GM18505 (cell line): ENCODE data around the gene IFT88.

Experiments
- ATAC-seq: cut with Tn5 transposase; IDR thresholded peaks from one replicate; pipeline ENCODE4 v1.9.1; 2021; ENCODE audit not compliant: unreplicated experiment
- POLR2A ChIP-seq: IDR thresholded peaks from 4 replicates; pipeline ENCODE4 v1.6.1; 2011; ENCODE audit warnings: borderline replicate concordance; ENCODE audit not compliant: insufficient read depth, insufficient read length; ENCODE audit errors: extremely low read depth

IFT88 gene

DNA sequence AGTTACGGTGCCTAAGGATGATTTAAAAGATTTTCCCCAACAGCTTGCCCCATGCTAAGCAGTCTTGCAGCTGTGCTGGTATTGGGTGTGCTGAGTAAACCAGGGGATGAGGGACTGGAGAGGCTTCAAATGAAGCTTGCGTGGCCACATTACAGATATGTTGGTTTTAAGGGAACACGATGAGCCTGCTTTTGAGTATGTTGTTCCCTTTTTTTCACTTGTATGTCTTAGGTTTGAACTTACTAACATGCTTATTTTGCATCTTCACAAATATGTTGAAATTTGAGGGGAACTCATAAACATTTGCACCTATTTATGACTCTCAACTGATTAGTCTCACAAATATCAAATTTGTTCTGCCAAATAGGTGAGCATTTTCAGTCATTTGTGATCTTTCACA, 134.5 kb downstream of the IFT88 start:
- TF ChIP-seq POLR2A = no peak
- ATAC-seq = no peak

DNA sequence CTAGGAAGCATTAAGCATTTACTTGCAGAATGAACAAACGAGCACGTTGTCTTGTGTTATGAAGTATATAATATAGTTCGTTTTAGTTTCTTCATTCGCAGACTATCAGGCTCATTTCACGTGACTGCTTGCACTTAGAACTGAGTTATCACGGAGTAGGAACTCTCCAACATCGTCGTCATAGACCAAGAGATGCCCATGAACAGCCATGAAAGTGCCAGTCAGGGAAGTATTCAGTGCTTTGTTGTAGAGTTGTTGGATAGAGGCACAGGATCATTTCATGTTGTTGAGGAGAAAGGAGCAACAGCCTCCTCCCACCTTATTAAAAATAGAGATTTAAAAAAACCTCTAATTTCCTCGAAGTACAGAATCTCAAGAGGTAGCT, 135.6 kb downstream of the IFT88 start:
- TF ChIP-seq POLR2A = no peak
- ATAC-seq = no peak

DNA sequence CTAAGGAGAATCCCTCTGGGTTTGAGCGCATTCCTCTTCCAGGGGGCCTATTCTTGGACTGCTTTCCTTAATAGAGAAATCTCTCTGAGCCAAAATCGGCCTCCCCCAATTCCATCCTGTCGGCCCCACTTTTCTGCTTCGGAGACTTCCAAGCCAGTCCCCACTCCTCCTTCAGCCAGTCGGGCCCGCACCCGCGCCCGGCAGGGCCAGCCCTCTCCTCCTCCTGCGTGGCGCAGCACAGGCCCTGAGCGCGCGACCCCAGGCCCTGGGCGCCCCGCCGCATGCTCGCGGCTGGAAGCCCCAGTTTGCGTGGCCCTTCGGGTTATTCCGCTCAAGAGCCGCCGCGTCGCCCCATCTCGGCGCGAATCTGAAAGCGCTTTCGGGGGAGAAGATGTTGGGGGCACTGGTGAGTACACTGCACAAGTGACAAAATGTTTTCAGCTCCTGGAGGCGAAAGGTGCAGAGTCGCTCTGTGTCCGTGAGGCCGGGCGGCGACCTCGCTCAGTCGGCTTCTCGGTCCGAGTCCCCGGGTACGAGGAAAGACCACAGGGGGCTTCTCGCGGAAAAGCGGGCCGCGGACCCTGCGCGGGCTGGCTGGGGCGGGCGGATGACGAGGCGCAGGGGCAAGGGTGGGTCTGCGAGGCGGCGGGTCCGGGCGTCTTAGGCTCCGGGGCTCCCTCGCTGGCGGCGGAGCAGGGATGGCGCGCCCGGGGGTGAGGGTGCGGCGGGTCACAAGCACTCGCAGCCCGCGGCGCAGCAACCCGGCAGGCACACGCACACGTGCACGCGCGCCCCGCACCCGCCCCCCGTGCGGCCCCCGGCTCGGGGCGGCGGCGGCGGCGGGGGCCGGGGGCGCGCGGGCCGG, 136.2 kb downstream of the IFT88 start, which contains the start of gene IL17D:
TSS of gene IL17D (plus strand) at position 785 of the 865 bp plus-strand sequence. CDS start 303 bp downstream, outside the sequence.
- peak; percentile 37 for ATAC-seq
- no peak for TF ChIP-seq POLR2A

DNA sequence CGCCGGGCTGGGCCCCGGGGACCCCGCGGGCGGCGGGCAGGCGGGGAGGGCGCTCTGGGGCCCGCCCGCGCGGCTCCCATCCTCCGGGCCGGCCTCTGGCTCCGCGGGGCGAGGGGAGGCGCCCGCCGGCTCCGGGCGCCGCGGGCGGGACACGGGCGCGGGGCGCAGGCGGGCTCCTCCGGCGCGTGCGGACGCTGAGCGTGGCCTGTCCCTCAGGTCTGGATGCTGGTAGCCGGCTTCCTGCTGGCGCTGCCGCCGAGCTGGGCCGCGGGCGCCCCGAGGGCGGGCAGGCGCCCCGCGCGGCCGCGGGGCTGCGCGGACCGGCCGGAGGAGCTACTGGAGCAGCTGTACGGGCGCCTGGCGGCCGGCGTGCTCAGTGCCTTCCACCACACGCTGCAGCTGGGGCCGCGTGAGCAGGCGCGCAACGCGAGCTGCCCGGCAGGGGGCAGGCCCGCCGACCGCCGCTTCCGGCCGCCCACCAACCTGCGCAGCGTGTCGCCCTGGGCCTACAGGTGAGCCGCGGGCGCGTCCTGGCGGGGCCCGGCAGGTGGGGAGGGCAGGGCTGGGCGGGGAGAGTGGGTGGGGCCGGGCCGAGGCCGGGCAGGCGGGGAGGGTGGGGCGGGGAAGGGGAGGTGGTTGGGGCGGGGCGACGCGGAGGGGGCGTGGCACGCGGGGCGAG, 137.0 kb downstream of the IFT88 start:
- ATAC-seq = peak; percentile 93
- TF ChIP-seq POLR2A = no peak

DNA sequence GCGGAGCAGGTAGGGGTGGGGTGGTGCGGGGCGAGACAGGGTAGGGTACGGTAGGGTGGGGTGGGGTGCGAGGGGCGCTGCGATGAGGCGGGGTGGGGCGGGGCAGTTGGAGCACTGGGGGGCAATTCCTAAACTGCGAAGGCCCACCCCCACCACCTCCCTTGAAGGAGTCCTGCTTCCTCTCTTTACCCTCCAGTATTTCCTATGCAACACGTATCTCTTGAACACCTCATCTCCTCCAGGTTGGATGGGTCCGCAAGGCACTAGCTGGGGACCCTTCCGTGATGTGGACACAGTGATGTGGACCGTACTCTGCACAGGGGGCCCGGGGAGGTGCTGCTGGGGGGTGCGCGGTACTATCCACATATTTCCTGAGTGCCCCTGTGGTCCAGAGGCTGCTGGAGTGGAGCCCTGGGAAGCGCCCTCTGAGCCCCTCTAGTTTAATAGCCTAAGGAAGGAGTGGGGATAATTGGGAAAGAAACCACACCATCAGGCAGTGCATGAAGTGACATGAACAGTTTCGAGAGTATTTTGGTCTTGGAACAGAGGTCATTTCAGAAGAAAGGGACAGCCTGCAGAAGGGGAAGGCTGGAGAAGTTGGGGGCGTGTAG, 137.6 kb downstream of the IFT88 start:
- TF ChIP-seq POLR2A = no peak

DNA sequence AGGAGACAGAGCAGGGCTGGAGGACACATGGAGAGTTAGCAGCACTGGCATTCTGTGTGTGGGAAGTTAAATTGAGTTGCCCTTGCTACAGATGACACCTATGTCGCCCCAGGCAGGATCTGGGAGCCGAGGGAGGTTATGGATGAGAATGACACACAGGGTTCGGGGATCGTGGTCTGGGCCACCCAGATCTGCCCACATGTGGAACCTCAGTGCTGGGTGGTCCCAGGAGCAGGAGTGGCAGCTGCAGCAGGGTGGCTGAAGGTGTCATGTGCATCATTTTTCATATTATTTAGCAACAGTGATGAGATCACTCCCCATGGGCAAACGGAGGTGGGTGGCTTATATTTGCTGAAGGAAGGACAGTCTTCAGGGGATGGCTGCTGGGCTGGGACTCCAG, 139.7 kb downstream of the IFT88 start:
- no peak for ATAC-seq
- TF ChIP-seq POLR2A = no peak

More for the DNA sequence above, 137.6 kb downstream of the IFT88 start:
- no peak for ATAC-seq

DNA sequence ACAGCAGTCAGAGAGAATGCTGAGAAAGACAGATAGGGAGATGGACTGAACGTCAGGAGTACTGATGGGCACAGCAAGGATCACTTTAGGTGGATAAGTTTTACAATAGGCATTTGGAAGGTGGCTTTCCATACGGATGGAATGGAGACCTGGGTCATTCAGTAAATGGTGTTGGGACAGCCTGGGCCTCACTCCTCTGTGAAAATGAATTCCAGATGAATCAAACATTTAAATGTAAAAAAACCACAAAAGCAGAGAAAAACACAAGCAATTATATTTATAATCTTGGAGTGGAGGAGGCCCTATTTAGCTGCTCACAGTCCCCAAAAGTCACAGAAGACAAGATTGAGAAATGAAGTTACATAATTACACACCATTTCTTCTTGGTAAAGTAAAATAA, 141.3 kb downstream of the IFT88 start:
- ATAC-seq = no peak

DNA sequence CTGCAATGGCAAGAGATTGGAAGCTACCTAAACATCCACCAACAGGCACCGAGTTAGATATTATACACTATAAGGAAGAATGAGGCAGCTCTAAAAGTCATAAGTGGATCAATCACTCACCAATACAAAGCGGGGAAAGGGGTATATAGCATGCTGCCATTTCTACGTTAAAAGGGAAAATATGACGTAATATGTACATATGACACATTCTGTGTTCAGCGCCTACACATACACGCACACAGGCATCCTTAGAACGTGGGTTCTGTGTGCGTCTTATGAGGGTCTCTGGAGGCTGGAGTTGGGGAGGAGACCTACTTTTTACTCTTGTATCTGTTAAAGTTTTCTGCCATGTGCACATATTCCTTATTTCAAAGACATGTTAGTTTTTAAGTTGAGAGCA, 142.4 kb downstream of the IFT88 start:
- no peak for ATAC-seq
- TF ChIP-seq POLR2A = no peak

More for the DNA sequence above, 141.3 kb downstream of the IFT88 start:
- TF ChIP-seq POLR2A = no peak

DNA sequence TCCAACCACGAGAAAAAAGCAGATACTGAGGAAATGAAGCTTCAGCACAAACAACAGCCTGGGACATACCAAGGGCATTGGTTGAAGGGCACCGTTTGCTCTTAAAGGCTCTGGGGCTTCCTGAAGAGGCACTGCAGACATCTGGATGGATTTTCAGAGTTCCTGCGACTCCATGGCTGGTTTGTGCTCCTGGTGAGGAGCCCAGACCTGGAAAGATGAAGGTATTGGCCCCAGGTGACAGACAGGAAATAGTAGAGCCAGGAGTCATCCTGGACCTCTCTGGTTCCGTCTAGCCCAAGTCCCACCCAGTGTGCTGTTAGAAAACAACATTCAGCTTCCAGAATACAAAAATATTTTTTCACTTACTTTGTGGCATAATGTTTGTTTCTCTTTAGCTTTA, 142.8 kb downstream of the IFT88 start:
- ATAC-seq = no peak
- TF ChIP-seq POLR2A = no peak

DNA sequence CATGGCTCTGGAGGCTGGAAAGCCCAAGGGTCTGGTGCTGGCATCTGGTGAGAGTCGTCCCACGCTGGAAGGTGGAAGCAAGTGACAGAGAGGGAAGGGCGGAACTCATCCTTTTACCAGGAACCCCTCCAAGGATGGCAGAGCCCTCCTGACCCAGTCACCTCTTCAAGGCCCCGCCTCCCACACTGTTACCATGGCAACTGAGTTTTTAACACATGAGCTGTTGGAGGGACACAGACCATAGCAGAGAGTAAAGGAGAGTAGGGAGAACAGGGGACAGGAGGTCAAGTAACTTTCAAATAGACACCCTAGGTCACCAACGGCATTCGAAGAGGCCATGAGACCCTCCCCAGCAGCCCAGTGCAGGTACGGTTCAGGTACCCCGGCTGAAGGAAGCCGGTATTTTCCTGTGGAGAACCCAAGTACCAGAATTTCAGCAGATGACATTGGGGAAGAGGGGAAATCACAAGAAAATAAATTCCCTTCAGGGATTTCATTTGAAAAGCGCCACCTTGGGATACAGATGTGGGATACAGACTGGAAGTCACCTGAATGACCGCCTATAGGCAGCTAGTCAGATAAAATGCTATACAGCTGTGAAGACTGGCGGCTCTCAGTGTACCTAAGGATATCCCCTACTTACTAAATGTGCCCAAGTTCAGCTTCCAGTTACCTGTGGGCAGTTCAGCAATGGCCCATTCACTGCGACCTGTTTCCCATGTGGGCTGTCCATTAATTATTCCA, 144.5 kb downstream of the IFT88 start:
- no peak for ATAC-seq
- no peak for TF ChIP-seq POLR2A

DNA sequence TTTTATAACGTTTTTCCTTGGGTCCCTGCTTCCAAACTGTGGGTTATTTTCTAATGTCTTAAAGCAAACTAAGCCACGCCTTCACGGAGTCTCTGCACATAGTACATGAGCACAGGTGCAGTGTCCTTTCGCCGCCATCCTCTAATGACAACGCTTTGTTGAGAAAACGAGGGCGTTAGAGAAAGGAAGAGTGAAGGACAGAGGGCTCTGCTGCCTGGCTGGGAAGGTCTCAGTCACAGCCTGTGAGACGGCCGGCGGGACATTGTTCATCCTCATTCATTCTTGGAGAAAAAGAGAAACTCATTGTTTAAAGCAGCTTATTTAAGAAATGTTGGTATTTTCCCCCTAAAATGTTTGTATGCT, 146.0 kb downstream of the IFT88 start:
- ATAC-seq = no peak
- no peak for TF ChIP-seq POLR2A

DNA sequence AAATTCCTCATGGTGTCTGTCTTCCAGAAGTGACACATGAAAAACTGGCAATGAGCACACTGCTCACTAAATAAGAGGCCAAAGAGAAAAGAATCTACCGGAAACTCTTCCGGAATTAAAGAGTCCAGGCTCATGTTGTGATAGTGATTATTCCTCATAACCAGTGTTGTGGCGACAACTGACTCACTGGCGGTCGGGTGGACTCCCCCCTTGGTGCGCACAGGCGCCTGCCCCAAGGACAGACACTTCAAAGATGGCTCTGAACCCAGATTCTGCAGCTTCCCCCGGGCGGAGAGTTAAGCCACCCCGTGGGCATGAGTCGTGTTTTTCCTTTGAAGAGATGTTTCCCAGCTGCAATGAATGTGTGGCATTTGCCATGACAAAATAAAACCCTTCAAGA, 146.8 kb downstream of the IFT88 start:
- ATAC-seq = no peak
- no peak for TF ChIP-seq POLR2A

DNA sequence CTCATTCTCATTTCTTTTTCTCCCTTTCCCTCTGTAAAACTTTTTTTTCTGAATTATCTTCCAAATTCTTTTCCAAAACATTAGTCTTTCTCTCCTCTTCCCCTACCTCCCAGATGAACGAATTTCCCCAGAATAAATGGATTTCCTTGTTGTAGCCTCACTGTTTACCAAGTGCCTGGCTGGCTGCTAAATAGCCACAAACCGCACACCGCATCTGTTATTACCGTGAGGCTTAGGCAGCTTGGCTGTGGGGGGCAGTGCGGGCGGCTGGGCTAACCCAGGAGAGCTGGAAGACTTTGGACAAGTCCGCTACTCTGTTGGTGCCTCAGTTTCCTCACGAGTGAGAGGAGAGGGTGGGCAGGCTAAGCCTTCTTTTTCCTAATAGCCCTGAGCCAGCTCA, 147.2 kb downstream of the IFT88 start:
- no peak for ATAC-seq
- TF ChIP-seq POLR2A = no peak

DNA sequence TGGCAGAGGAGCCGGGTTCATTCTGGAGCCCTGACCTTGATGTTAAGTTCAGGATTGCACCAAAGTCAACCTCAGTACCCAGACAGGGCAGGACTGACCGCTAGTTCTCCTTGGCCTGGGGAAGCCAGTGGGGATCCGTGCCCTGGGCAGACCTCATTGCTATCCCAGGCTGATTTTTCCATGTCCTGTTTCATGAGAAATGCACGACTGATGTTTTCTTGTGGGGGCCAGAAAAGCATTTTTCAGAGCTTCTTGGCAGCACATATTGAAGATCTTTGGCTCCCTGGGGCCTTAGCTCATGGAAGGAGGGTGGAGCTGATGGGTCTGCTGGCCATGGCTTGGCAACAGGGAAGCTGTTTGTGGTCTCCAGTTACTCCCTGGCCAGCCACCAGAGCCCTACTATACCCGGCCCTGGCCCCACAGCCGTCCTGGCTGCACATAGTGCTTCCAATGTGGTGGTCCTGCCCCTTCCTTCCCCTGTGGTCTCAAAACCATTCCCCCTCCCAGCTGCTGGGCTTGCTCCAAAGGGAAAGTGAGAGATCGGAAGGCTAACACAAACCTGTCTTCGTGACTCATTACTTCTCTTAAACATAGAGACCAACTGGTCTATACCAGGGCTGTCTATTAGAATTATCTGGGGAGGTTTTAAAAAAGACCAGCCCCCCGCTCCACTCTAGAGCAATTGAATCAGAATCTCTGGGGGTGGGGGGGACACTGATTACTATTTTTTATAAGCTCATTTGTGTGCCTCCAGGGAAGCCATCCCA, 147.8 kb downstream of the IFT88 start:
- ATAC-seq = no peak
- no peak for TF ChIP-seq POLR2A
